GM12873 (cell line): ENCODE results near the gene SPC25.

Experiments
- TF ChIP-seq, protein P1 (sequence below): IDR thresholded peaks from 2 replicates; pipeline ENCODE4 v1.5.1; 2012; ENCODE audit warnings: low read depth, mild to moderate bottlenecking, moderate library complexity, low read length, control low read depth; ENCODE audit not compliant: insufficient read depth; ENCODE audit errors: missing control alignments

The SPC25 gene

DNA sequence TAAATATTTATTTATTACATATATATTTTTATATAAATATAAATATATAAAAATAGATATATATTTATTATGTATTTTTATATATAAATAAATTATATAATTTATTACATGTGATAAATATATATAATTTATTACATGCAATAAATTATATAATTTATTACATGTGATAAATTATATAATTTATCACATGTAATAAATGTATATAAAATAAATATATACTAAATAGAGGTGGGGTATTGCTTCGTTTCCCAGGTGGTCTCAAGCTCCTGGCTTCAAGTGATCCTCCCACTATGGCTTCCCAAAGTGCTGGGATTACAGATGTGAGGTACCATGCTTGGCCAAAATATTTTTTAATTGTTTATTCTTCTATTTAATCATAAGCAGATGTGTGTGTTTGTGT lies 7.2 kb upstream of the SPC25 start:
- TF ChIP-seq, protein P1, sequence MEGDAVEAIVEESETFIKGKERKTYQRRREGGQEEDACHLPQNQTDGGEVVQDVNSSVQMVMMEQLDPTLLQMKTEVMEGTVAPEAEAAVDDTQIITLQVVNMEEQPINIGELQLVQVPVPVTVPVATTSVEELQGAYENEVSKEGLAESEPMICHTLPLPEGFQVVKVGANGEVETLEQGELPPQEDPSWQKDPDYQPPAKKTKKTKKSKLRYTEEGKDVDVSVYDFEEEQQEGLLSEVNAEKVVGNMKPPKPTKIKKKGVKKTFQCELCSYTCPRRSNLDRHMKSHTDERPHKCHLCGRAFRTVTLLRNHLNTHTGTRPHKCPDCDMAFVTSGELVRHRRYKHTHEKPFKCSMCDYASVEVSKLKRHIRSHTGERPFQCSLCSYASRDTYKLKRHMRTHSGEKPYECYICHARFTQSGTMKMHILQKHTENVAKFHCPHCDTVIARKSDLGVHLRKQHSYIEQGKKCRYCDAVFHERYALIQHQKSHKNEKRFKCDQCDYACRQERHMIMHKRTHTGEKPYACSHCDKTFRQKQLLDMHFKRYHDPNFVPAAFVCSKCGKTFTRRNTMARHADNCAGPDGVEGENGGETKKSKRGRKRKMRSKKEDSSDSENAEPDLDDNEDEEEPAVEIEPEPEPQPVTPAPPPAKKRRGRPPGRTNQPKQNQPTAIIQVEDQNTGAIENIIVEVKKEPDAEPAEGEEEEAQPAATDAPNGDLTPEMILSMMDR, result no peak

DNA sequence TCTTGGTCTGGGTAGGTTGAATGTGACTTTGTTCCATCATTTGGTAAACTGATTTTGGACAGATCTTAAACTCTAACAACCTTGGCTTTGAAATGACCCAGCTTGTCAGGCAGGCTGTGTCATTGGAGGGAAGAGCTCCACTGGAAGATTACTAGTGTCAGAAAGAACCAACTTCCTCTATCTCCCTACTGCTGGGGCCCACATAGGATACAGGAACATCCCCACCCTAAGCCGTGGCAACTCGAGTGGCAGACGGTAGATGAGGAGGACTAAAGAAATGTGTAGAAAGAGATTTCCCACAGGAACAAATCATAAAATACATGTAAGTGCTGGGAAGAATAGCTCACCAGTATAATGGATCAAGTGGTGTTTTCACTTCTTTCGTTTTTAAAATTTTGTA lies 6.6 kb upstream of the SPC25 start:
- TF ChIP-seq, protein P1, result no peak

DNA sequence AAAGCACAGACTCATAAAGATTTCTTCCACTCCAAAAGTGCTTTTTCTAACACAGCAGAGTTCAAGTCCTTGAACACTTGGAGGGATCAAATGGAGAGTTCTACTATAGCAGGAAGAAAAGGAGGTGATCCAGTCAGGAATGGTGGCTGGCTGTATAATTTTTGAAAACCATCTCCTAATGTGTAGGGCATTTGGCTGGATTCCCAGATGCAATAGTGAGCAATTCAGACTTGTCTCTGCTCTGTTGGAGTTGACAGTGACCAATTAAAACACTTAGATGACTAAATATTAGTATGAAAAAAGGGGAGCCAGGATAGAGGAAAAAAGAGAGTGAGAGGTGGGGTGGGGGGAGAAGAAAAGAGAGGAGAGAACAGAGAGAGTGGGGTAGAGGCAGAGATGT lies 5.5 kb upstream of the SPC25 start:
- TF ChIP-seq, protein P1, result no peak

DNA sequence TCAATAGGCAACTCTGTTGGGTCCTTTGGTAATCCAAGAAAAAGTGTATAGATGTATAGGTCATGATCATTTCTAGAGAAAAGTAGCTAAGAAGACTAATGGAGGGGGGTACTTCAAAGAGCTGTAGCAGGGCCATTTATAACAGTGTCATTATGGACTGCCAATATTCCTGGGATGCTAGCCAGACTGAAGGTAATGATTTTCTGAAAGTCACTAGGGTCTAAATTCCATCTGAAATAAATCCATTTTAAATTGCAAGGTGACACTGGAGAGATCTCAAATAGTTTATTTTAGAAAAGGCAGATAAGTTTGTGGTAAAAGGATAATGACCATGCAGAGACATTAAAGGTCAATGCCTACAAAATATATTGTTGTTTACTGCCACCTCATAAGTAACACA lies 4.5 kb upstream of the SPC25 start:
- TF ChIP-seq, protein P1, result no peak

DNA sequence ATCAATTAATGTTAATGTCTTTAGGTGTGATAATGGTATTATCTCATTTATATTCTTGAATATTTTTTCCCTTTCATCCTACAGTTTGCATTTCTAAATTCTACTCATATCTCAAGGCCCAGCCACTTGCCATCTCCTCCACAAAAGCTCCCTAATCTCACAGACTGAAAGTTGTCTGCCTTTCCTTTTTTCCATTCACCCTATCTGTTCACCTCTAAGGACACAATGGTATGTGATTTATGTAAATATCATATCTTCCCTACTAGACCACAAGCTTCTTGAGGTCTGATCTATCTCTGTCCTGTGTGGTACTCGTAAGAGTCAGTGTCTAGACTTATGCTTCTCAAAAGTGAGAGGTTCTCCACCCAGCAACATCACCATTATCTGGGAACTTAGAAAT lies 3.9 kb upstream of the SPC25 start:
- TF ChIP-seq, protein P1, result no peak

DNA sequence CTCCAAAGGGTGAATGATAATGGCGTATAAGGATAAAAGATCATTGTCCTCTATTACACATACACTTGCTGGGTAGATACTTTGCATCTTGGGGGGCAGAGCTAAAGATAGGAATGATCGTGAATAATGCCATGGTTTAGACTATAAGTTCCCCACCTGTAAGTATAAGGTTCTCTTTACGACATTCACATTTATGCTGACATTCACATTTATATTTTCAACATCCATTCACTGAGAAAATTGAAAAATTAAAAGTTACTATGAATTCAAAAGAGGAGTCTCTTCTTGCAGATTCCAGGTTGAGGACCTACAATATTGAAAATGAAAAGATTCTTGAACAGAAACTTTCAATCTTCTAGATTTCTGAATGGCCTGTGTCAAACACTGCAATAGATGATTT lies 2.1 kb upstream of the SPC25 start:
- TF ChIP-seq, protein P1, result no peak

DNA sequence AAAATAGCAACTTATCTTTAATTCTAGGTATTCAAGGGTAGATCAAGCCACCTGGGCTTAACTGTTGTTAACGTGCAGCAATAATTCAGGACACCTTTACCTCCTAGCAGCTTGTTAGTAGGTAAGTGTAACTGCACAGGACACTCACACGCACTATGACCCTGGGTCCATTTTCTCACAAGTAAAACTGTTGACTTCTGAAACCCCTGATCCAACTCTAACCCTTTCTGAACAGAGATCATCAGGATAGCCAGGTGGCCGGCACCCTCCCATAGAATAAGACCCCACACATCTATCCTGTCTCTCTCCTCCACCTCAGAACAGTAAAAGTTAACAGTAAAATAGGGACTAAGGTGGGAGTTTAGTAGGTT lies 610 bp downstream of the SPC25 start:
- TF ChIP-seq, protein P1, result no peak

DNA sequence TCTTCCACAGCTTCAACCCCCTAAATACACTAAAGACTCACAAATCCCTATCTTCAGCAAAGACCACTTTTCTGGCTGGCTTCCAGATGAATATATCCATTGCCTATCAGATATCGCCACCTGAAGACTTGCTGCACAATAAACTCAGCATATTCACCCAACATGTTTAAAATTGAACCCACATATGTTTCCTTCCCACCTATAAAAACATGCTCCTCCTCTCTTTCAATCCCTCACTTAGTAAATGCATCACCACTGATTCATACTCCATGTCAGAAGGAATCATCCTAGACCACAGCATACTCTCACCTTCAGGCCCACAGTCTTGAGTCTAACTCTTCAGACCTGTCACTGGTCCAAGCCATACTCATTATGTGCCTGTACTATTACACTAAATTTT lies 5.3 kb downstream of the SPC25 start:
- TF ChIP-seq, protein P1, result no peak
